ENCODE data around the gene CHRNA4. TPM values are rescaled to one million over a fixed set of nuclear protein-coding genes. Genes with fewer than 3 reads are reported as not detected.

Gene CHRNA4
- total and polyA plus RNA-seq, 2 of the 13 experiments (the other 11 are each of a cell fraction or from before 2014, with no cell fraction given): not detected

- Histone ChIP-seq H3K9me3 (ENCODE audit: low read length) (no peaks in the 10 kb centered on the region), H3K4me3 (replicated peaks in 1 of 3; ENCODE audit: insufficient read depth in 1 of 3, low read depth in 2 of 3, low read length in 3 of 3) (no peak overlapping the region), H3K4me1 (ENCODE audit: insufficient read depth, low read length) (no peaks in the 10 kb centered on the region), H3K36me3 (replicated peaks in 1 of 2; ENCODE audit: control insufficient read depth in 1 of 2, insufficient read depth in 2 of 2, low read length in 2 of 2) (no peaks in the 10 kb centered on the region), H3K9ac (ENCODE audit: insufficient read depth, low read depth, low read length) (no peak overlapping the region), H2AFZ (ENCODE audit: low read length) (no peak overlapping the region), H3K27me3 (ENCODE audit: control insufficient read depth in 1 of 2, insufficient read depth in 2 of 2, low read length in 2 of 2) (peaks cover 15 to 57% of the 10 kb centered on the region in 2 experiments; a peak in 4 of 5 replicates), H3K27ac (ENCODE audit: extremely low read length, insufficient read depth, low read length) (no peak overlapping the region), H3K4me2 (ENCODE audit: low read depth, low read length) (no peak overlapping the region), H3K79me2 (ENCODE audit: insufficient read depth, low read length) (no peaks in the 10 kb centered on the region), H4K20me1 (ENCODE audit: insufficient read depth, low read length) (0 out of 2 replicates have a peak, but pooled peaks cover 2% of the 10 kb centered on the region)
- no peak for TF ChIP-seq ZNF792 (CRISPR knock-in tag; IDR thresholded peaks at IDR 0.05)
- no peak for TF ChIP-seq ZNF235 (CRISPR knock-in tag; IDR thresholded peaks at IDR 0.05; ENCODE audit: borderline replicate concordance)
- TF ChIP-seq ZNF383 (CRISPR knock-in tag; IDR thresholded peaks at IDR 0.05; ENCODE audit: borderline replicate concordance): no peak
- TF ChIP-seq ZNF878 (CRISPR knock-in tag; IDR thresholded peaks at IDR 0.05): no peak
- no peak for TF ChIP-seq ZNF260 (CRISPR knock-in tag; IDR thresholded peaks at IDR 0.05; ENCODE audit: borderline replicate concordance, low read depth)
- TF ChIP-seq KLF11 (CRISPR knock-in tag; IDR thresholded peaks at IDR 0.05): no peak
- TF ChIP-seq MTA1 (CRISPR knock-in tag; IDR thresholded peaks at IDR 0.05; ENCODE audit: borderline replicate concordance): no peak
- TF ChIP-seq ZNF33B (CRISPR knock-in tag; IDR thresholded peaks at IDR 0.05): no peak
- no peak for TF ChIP-seq ZFP62 (CRISPR knock-in tag; IDR thresholded peaks at IDR 0.05)
- TF ChIP-seq KAT8 (CRISPR knock-in tag; IDR thresholded peaks at IDR 0.05): no peak
- no peak for TF ChIP-seq ZNF501 (CRISPR knock-in tag; IDR thresholded peaks at IDR 0.05)
- TF ChIP-seq GATAD2A (CRISPR knock-in tag; IDR thresholded peaks at IDR 0.05): no peak
- TF ChIP-seq RFXANK (CRISPR knock-in tag; IDR thresholded peaks at IDR 0.05): no peak
- ChIA-PET CTCF (ENCODE audit: low intra/inter-chr PET ratio, low total read pairs) (no interaction called here), POLR2A (no interaction called here)
- ATAC-seq (no peak), DNase-seq (ENCODE audit: low spot score) (no peak), FAIRE-seq (no peak)
- intact Hi-C loops (cut with micrococcal nuclease; ENCODE audit: unreplicated experiment): no loop called here
- in situ Hi-C loops (cut with HindIII; ENCODE audit: extremely low pct_ligation_motif_present, low pct_unique_long_range_greater_than_20kb): no loop called here
- no TSS peak for BruUV-seq (replicated peaks)
- 31% methylated on average over 1 of the region's 1 CpG for WGBS (ENCODE audit: low lambda C conversion rate)
Observed at GRCh38 chr20:63301671-63302070, 59.5 kb downstream of the CHRNA4 start.
